IMR-90 (cell line): ENCODE measurements around the gene S100A5. TPM values are rescaled to one million over a fixed set of nuclear protein-coding genes. Genes with fewer than 3 reads are reported as not detected.
"Not testable (repeated sequence)": the region's sequence is repeated elsewhere in the genome, so short reads cannot be mapped to it uniquely, and the experiment has no call there.

Experiments used
- ATAC-seq: fragments of 200-7000 bp; cut with Tn5 transposase; 2 replicates; pipeline ENCODE4 v1.9.1; 2020; ENCODE audit warnings: low read depth, mild to moderate bottlenecking, moderate library complexity
- BruUV-seq: library from RNA; stranded (reverse); fragments of 400-500 nt; replicated peaks from 2 replicates; lab custom pipeline; 2021; lab: Mats Ljungman, UMichigan
- CTCF ChIA-PET: fragments of 300-600 bp; formaldehyde crosslinking; extraction: SDS; loops from one replicate; lab custom pipeline; 2021; ENCODE audit warnings: antibody characterized with exemption; lab: Yijun Ruan, JAX
- POLR2A ChIA-PET: fragments of 300-600 bp; sonication (Branson Sonifier 250); formaldehyde crosslinking; loops from one replicate; lab custom pipeline; 2022; ENCODE audit warnings: antibody characterized with exemption; ENCODE audit not compliant: unreplicated experiment; lab: Charles Lee
- DNase-seq: peaks from one replicate; pipeline ENCODE4 v3.0.0; 2013
- H2AFZ ChIP-seq: replicated peaks from 2 replicates; pipeline ENCODE3; 2013; ENCODE audit warnings: low read length, mild to moderate bottlenecking; ENCODE audit not compliant: poor library complexity
- H2AK5ac ChIP-seq: 2 replicates; pipeline ENCODE4 v1.6.1; 2013; ENCODE audit warnings: low read depth, low read length, inconsistent platforms
- H2AK9ac ChIP-seq: replicated peaks from 2 replicates; pipeline ENCODE3; 2013; ENCODE audit warnings: mild to moderate bottlenecking, low read depth, low read length, moderate library complexity; ENCODE audit not compliant: poor library complexity
- H2BK120ac ChIP-seq: 2 replicates; pipeline ENCODE4 v1.6.1; 2013; ENCODE audit warnings: low read depth, low read length, inconsistent platforms
- H2BK15ac ChIP-seq: 3 replicates; pipeline ENCODE4 v1.6.1; 2013; ENCODE audit warnings: low read depth, low read length, inconsistent platforms
- H2BK20ac ChIP-seq: 2 replicates; pipeline ENCODE4 v1.6.1; 2013; ENCODE audit warnings: low read depth, mild to moderate bottlenecking, inconsistent platforms, low read length, moderate library complexity
- H2BK5ac ChIP-seq: 2 replicates; pipeline ENCODE4 v1.6.1; 2013; ENCODE audit warnings: mild to moderate bottlenecking, low read depth, low read length, inconsistent platforms; ENCODE audit not compliant: poor library complexity, severe bottlenecking
- H3K14ac ChIP-seq: replicated peaks from 2 replicates; pipeline ENCODE4 v1.6.1; 2013; ENCODE audit warnings: low read depth, low read length, inconsistent platforms
- H3K18ac ChIP-seq: 2 replicates; pipeline ENCODE4 v1.6.1; 2013; ENCODE audit warnings: low read depth, low read length, control low read depth
- H3K23ac ChIP-seq: 2 replicates; pipeline ENCODE4 v1.6.1; 2013; ENCODE audit warnings: low read depth, low read length, inconsistent platforms
- H3K27ac ChIP-seq: 2 replicates; pipeline ENCODE4 v1.5.1; 2013; ENCODE audit warnings: mild to moderate bottlenecking, control low read depth, low read length; ENCODE audit not compliant: insufficient read depth
- H3K27me3 ChIP-seq: 2 replicates; pipeline ENCODE4 v1.6.1; 2013; ENCODE audit warnings: low read length; ENCODE audit not compliant: control insufficient read depth, insufficient read depth
- H3K36me3 ChIP-seq: 2 replicates; pipeline ENCODE4 v1.6.1; 2013; ENCODE audit warnings: low read length, mixed read lengths; ENCODE audit not compliant: control insufficient read depth, insufficient read depth
- H3K4ac ChIP-seq: 2 replicates; pipeline ENCODE4 v1.6.1; 2013; ENCODE audit warnings: low read depth, low read length, inconsistent platforms
- H3K4me1 ChIP-seq: 2 replicates; pipeline ENCODE4 v1.6.1; 2013; ENCODE audit warnings: low read length, mixed read lengths; ENCODE audit not compliant: control insufficient read depth, insufficient read depth
- H3K4me2 ChIP-seq: 2 replicates; pipeline ENCODE4 v1.6.1; 2013; ENCODE audit warnings: low read depth, mild to moderate bottlenecking, control low read depth, low read length, moderate library complexity
- H3K4me3 ChIP-seq: 2 replicates; pipeline ENCODE4 v1.5.1; 2013; ENCODE audit warnings: low read depth, mild to moderate bottlenecking, control low read depth, low read length, moderate library complexity; ENCODE audit not compliant: insufficient read depth
- H3K56ac ChIP-seq: 2 replicates; pipeline ENCODE4 v1.6.1; 2013; ENCODE audit warnings: low read length, inconsistent platforms; ENCODE audit not compliant: insufficient read depth; ENCODE audit errors: extremely low read depth
- H3K79me1 ChIP-seq, 2 experiments: 2 replicates each; pipeline ENCODE4 v1.6.1; 2013; ENCODE audit warnings: low read length in 2 of 2, inconsistent platforms in 1 of 2, low read depth in 1 of 2
- H3K9ac ChIP-seq: 2 replicates; pipeline ENCODE4 v1.6.1; 2013; ENCODE audit warnings: low read depth, low read length, control low read depth
- H3K9me1 ChIP-seq: 2 replicates; pipeline ENCODE4 v1.6.1; 2013; ENCODE audit warnings: low read length, inconsistent platforms; ENCODE audit not compliant: insufficient read depth
- H3K9me3 ChIP-seq: 2 replicates; pipeline ENCODE4 v1.6.1; 2013; ENCODE audit warnings: low read length; ENCODE audit not compliant: control insufficient read depth, insufficient read depth
- H4K20me1 ChIP-seq: 2 replicates; pipeline ENCODE4 v1.6.1; 2013; ENCODE audit warnings: low read length, inconsistent platforms; ENCODE audit not compliant: insufficient read depth
- H4K5ac ChIP-seq: 2 replicates; pipeline ENCODE4 v1.6.1; 2013; ENCODE audit warnings: mild to moderate bottlenecking, low read depth, low read length, control low read depth
- H4K8ac ChIP-seq, 2 experiments: 2 replicates each; pipeline ENCODE4 v1.6.1; 2013; ENCODE audit warnings: low read depth in 2 of 2, low read length in 2 of 2, control low read depth in 1 of 2, inconsistent platforms in 1 of 2
- H4K91ac ChIP-seq: 2 replicates; pipeline ENCODE4 v1.6.1; 2013; ENCODE audit warnings: low read depth, low read length, inconsistent platforms; ENCODE audit not compliant: insufficient read depth
- FOS ChIP-seq: fragments of 150-350 bp; IDR thresholded peaks from 2 replicates; pipeline ENCODE4 v1.6.1; 2016; ENCODE audit warnings: low read depth, low read length
- NFE2L2 ChIP-seq: fragments of 150-350 bp; IDR thresholded peaks from 2 replicates; pipeline ENCODE4 v1.6.1; 2016; ENCODE audit warnings: low read depth, mild to moderate bottlenecking, low read length
- WGBS, 2 experiments: methylation state at CpG; one replicate each; pipeline versions ENCODE4 v1.1.5 to v1.1.7; 2013; ENCODE audit warnings: missing lambda C conversion rate in 2 of 2; ENCODE audit not compliant: insufficient read length in 1 of 2; ENCODE audit errors: extremely low coverage in 2 of 2; 5-methylcytosine and 5-hydroxymethylcytosine counted together
- dilution Hi-C: fragments of 300-500 bp; cut with HindIII; formaldehyde crosslinking; loops from one replicate; pipeline ENCODE4 v1.14.3; 2018; ENCODE audit warnings: low sequenced_read_pairs; ENCODE audit not compliant: unreplicated experiment
- in situ Hi-C: fragments of 300-500 bp; cut with MboI; formaldehyde crosslinking; loops from 3 replicates; pipeline ENCODE4 v1.14.3; 2019; ENCODE audit warnings: low sequenced_read_pairs, inconsistent platforms, mixed read lengths
- intact Hi-C: fragments of 100-400 bp; cut with micrococcal nuclease; formaldehyde crosslinking; loops from 2 replicates; pipeline ENCODE4 v1.10.0; 2022
- polyA plus RNA-seq, 3 experiments: library from polyadenylated mRNA; depleted of rRNA; stranded (reverse); fragments of >200 nt; gene quantifications; 2 replicates each; pipeline ENCODE4 v1.2.3, GENCODE V29; 2012; ENCODE audit warnings: low replicate concordance in 1 of 3
- total RNA-seq: library from RNA; depleted of rRNA; stranded (reverse); fragments of >200 nt; gene quantifications from 2 replicates; pipeline ENCODE4 v1.2.3, GENCODE V29; 2012

The S100A5 gene
- total and polyA plus RNA-seq, 2 of the 4 experiments (the other 2 are of a cell fraction) = 0.27 TPM; not detected in 1

DNA sequence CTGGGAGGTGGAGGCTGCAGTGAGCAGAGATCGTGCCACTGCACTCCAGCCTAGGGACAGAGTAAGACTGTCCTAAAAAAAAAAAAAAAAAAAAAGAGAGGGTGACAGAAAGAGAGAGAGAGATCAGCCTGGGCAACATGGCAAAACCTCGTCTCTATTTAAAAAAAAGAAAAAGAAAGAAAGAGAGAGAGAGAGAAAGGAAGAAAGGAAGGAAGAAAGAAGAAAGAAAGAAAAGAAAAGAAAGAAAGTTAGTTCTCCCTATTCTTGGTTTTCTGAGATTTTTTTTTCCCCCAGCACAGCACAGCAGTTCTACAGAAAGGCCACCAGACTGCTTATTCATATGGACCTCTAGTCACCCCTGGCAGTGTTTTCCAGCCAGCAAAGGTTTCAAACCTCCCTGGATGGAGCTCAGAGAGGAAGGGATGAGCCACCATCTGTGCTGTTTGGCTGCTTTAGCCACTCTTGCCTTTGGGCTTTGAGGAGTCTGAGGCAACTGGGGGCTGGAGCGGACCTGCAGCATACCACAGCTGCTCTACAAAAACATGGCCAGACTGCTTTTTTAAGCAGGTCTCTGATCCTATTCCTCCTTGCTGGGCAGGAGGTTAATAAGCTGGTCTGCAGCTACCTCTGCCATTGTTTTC is 15.5 kb downstream of the S100A5 start (continued):
- no peak for TF ChIP-seq NFE2L2
- TF ChIP-seq FOS = no peak

GRCh38 chr1:153522353-153523048 is 18.2 kb downstream of the S100A5 start:
- H3K79me1 ChIP-seq, H3K4me2 ChIP-seq, H3K4me3 ChIP-seq, H3K4ac ChIP-seq, DNase-seq, ATAC-seq, H3K36me3 ChIP-seq, H3K9me3 ChIP-seq, H2AK9ac ChIP-seq, H2AFZ ChIP-seq, H2BK20ac ChIP-seq, H3K23ac ChIP-seq, H4K5ac ChIP-seq, H2BK15ac ChIP-seq, H4K20me1 ChIP-seq, CTCF ChIA-PET, H3K27ac ChIP-seq, BruUV-seq, H3K9ac ChIP-seq, H3K56ac ChIP-seq, H3K14ac ChIP-seq, H4K91ac ChIP-seq, H3K27me3 ChIP-seq, H3K18ac ChIP-seq, H4K8ac ChIP-seq, POLR2A ChIA-PET, dilution Hi-C loops, H2BK120ac ChIP-seq, intact Hi-C loops, H2AK5ac ChIP-seq, in situ Hi-C loops, H2BK5ac ChIP-seq: not testable (repeated sequence)
- 85% methylated on average over 5 of the region's 14 CpGs; no CpG with 5 or more reads in 1 of the 2 experiments for WGBS, 2 experiments
- H3K4me1 ChIP-seq = peaks cover 14% of the 10 kb centered on the region
- 0 out of 2 replicates have a peak, but pooled peaks cover 10% of the 10 kb centered on the region for H3K9me1 ChIP-seq

GRCh38 chr1:153521808-153522207 is 18.9 kb downstream of the S100A5 start:
- H3K9me3 ChIP-seq, H3K27me3 ChIP-seq, H3K4me3 ChIP-seq, H4K5ac ChIP-seq, H3K36me3 ChIP-seq, H4K91ac ChIP-seq, intact Hi-C loops, H2BK5ac ChIP-seq, H2BK20ac ChIP-seq, H3K56ac ChIP-seq, dilution Hi-C loops, H3K14ac ChIP-seq, DNase-seq, H3K9ac ChIP-seq, H3K23ac ChIP-seq, ATAC-seq, H2AK5ac ChIP-seq, H3K4ac ChIP-seq, H3K79me1 ChIP-seq, H4K20me1 ChIP-seq, BruUV-seq, H3K4me2 ChIP-seq, H2BK120ac ChIP-seq, H2AK9ac ChIP-seq, H3K27ac ChIP-seq, H2BK15ac ChIP-seq, H4K8ac ChIP-seq, POLR2A ChIA-PET, H3K18ac ChIP-seq, in situ Hi-C loops, H2AFZ ChIP-seq: not testable (repeated sequence)
- Histone ChIP-seq H3K4me1 (peaks cover 10% of the 10 kb centered on the region), H3K9me1 (0 out of 2 replicates have a peak, but pooled peaks cover 10% of the 10 kb centered on the region)
- CTCF ChIA-PET = interaction anchor here (0.6 to 2.3 kb wide), 2 partner anchors 11 to 34 kb away, joined by 5 to 8 read pairs; no protein-coding TSS in a partner anchor
- 95% methylated on average over 4 of the region's 37 CpGs; no CpG with 5 or more reads in 1 of the 2 experiments for WGBS, 2 experiments
